Activated CD8-positive, alpha-beta memory T cell treated with anti-CD3 and anti-CD28 coated beads for 4 hours (primary cell): ENCODE measurements around the gene FAM210B.
"Not testable (repeated sequence)": the region's sequence is repeated elsewhere in the genome, so short reads cannot be mapped to it uniquely, and the experiment has no call there.

Experiments used
- DNase-seq, 2 donors: peaks; one replicate each; pipeline ENCODE4 v3.0.0-alpha.2; 2020; ENCODE audit warnings: low read depth in 2 of 2

Gene FAM210B

GRCh38 chr20:56392132-56392880 is 33.5 kb downstream of the FAM210B start, which contains the start of the genes AURKA and CSTF1:
Gene AURKA (minus strand): TSS chr20:56392215. CDS start chr20:56388197, 4,018 bp downstream.
Gene CSTF1 (plus strand): TSS chr20:56392645. CDS start chr20:56395553, 2,908 bp downstream.
- DNase-seq: peak; percentile 98 to 99

- DNase-seq: no peak
Observed at GRCh38 chr20:56392881-56393482, 34.2 kb downstream of the FAM210B start.

DNA sequence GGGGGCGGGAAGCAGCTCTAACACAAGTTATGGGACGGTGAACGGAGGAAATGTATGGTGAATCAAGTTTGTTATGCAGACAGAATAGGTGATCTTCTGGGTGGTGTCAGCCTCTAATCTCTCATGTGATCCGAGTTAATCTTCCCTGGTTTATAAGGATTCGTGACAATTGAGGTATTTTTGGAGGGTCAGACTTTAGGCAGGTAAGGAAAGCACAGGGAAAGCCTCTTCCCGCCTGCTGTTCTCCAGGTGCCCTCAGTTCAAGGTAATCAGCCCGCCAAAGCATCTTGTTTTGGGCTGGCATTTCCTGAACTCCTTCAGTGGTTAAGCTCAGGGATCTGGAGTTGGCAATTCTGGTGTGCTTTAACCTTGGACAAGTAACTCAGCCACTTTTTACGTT is 34.9 kb downstream of the FAM210B start:
- DNase-seq: no peak

- no peak for DNase-seq
Observed at GRCh38 chr20:56395166-56395565, 36.4 kb downstream of the FAM210B start.

DNA sequence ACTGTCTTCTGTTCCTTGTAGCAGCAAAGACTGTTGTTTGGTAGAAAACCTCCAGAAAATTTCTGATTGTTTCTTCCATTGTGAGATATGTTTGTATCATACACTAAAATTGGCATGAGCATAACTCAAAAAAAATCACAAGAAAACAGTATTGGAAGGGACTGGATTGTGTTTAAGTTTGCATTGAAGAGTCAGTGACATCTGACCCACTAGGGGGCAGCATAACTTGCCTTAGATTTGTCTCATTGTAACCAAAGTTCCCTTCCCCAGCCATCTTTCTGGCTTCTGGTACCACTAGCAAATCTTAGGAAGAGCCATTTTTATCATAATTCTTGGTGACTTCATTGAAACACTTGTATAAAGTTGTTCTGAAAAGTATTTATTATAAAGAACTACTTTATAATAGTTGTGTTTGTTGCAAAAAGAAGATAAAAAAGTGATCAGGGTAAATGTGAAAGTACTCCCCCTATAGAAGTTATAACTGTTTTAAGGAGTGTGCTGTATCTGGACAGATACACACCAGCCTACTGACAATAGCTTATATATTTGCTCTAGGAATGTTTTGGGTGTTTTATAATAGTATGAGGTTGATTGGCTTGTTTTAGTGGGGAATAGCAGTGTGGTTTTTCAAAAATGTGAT is 41.3 kb downstream of the FAM210B start:
- peak in 1 of 2 donors; percentile 48 for DNase-seq

GRCh38 chr20:56403465-56403864 is 44.7 kb downstream of the FAM210B start:
- no peak for DNase-seq

GRCh38 chr20:56405356-56405755 is 46.6 kb downstream of the FAM210B start:
- DNase-seq: not testable (repeated sequence)

DNA sequence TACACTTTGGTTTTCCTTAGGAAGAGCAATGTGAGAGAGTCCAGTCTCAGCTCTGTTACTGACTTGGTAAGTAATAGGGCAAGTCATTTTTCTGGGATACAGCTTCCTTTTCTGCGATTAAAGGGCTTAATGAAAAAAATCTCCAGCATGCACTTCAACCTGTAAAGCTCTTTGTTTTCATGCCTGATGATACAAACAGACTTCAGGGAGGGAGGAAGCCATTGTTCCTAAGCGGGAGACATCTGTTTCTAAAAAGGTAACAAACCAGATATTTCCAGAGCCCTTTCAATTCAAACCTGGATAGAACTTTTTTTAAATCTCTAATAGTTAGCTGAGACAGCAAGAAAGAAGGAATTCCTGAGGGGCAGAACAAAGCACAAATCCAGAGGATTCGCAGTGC is 48.1 kb downstream of the FAM210B start:
- DNase-seq: no peak

- DNase-seq: no peak
Observed at GRCh38 chr20:56409521-56409920, 50.7 kb downstream of the FAM210B start.

GRCh38 chr20:56409956-56410355 is 51.2 kb downstream of the FAM210B start:
- no peak for DNase-seq

DNA sequence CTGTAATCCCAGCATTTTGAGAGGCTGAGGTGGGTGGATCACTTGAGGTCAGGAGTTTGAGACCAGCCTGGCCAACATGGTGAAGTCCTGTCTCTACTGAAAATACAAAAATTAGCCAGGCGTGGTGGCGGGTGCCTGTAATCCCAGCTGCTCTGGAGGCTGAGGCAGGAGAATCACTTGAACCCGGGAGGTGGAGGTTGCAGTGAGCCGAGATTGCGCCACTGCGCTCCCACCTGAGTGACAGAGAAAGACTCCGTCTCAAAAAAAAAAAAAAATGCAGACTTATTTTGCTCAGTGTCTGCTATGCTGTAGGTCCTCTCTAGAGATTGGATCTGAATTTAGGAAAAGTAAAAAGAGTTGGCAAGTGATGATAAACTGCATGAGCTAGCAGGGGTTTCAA is 52.5 kb downstream of the FAM210B start:
- DNase-seq: not testable (repeated sequence)

DNA sequence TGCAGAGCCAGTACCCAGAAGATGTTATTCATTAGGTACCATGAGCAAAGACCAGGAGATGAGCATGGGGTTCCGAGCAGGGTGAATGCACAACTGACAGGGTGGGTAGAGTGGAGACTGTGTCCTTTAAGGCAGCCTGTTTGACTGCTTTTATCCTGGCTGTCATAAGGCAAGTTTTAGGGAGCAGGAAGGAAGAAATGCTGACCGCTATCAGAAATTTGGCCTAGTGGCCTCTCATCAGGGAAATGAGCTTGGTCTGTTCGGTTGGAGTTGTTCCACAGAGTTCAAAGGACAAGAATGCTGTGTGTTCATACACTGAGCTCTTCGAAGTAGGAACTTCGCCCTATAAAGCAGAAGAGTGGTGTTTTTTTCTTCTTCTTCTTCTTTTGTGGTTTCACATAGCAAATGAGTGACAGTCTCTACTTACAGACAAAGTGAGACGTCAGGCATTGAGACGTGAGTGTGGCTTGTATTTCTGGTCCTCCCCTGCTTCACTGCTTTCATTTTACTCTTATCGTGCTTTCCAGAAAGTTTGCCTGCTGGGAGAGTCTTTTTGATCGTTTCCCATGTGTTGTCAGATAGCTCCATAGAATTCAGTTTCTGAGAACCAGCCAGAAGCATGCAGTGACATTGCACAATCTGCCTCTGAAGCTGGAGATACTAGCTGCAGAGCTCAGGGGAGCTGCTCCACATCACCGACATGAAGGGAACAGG is 53.1 kb downstream of the FAM210B start, which contains the start of gene CASS4:
CASS4 (plus strand) TSS at position 502 of the 714 bp plus-strand sequence; CDS start at position 701, 199 bp downstream.
- no peak for DNase-seq

DNA sequence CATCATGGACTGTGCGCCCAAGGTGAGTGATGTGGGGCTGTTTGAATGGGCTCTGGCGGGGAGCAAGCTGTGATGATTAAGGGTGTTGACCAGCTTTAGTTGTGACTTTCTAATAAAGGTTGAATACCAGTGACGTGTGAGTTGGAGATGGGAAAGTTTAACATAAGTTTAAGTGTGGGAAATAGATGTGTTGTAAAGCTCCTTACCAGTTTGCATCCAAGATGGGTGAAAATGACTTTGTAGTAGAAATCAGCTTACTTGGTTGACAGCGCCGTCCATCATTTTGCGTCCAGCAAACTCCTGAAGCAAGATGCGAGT is 53.7 kb downstream of the FAM210B start:
- no peak for DNase-seq

DNA sequence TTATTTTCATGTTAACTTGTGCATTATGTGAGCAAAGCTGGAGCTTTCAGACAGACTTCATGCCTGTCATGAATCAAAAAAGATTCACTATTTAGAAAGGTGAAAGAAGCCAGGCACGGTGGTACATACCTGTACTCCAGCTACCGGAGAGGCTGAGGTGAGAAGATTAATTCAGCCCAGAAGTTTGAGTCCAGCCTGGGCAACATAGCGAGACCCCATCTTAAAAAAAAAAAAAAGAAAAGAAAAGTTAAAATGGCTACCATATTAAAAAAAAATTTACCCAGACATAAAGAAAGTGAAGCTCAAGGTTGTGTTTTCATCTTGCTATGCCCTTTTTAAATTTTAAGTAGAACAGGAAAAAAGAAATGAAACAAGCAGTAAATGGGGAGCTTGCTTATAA is 54.2 kb downstream of the FAM210B start:
- no peak for DNase-seq

- DNase-seq: peak in 1 of 2 donors; percentile 60
Observed at GRCh38 chr20:56414842-56415765, 56.3 kb downstream of the FAM210B start.

DNA sequence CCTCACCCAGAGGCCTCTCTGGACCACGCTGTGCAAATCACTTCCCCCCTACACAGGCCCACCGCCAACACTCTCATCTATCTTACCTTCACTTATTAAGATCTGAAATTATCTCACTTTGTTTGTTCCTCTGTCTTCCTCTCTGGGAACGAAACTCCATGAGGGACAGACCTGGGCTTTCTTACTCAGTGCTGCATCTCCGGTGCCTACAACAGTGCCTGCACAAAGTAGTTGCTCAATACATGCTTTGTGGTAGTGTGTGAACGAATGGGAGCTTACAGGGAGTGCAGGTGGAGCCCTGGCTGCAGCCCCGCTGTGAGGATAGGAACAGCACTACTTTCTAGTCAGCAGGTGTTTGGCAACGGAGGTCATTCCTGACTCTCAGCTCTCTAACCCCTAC is 58.6 kb downstream of the FAM210B start:
- no peak for DNase-seq

GRCh38 chr20:56417911-56418310 is 59.1 kb downstream of the FAM210B start:
- no peak for DNase-seq
